HCT116 (cell line): ENCODE data around the gene COA1. TPM values are rescaled to one million over a fixed set of nuclear protein-coding genes. Genes with fewer than 3 reads are reported as not detected.

Experiments
- ATAC-seq: fragments of 200-7000 bp; cut with Tn5 transposase; 2 replicates; pipeline ENCODE4 v1.9.1; 2020; ENCODE audit warnings: mild to moderate bottlenecking, moderate library complexity
- BruUV-seq: library from RNA; stranded (reverse); fragments of 400-500 nt; replicated peaks from 2 replicates; lab custom pipeline; 2021; lab: Mats Ljungman, UMichigan
- CTCF ChIA-PET: fragments of 300-600 bp; sonication (Branson Sonifier 250); formaldehyde crosslinking; loops from one replicate; lab custom pipeline; 2021; ENCODE audit warnings: antibody characterized with exemption; lab: Charles Lee
- POLR2A ChIA-PET: fragments of 300-600, 350-600 bp; sonication (Branson Sonifier 250); formaldehyde crosslinking; loops from one replicate; lab custom pipeline; 2021; ENCODE audit warnings: antibody characterized with exemption; lab: Charles Lee
- RAD21 ChIA-PET, 2 experiments: fragments of 300-600 bp; sonication (Branson Sonifier 250); formaldehyde crosslinking; loops; one replicate each; lab custom pipeline; 2023; ENCODE audit warnings: low total read pairs in 2 of 2; ENCODE audit not compliant: uncharacterized antibody in 2 of 2, unreplicated experiment in 2 of 2, low non-redundant PET in 1 of 2; lab: Charles Lee
- DNase-seq: peaks from one replicate; pipeline ENCODE4 v3.0.0-alpha.2; 2010; ENCODE audit warnings: low read depth, low spot score
- H2AFZ ChIP-seq: fragments of 200-600 bp; shearing (Covaris generic), sonication (generic); 2 replicates; pipeline ENCODE4 v1.6.1; 2017; ENCODE audit warnings: low read depth, mixed run types, mixed read lengths, antibody characterized with exemption, low read length; ENCODE audit not compliant: poor library complexity, severe bottlenecking
- H3K27ac ChIP-seq: 2 replicates; pipeline ENCODE4 v1.5.1; 2012; ENCODE audit warnings: low read depth, low read length
- H3K27me3 ChIP-seq: fragments of 200-600 bp; sonication (generic); 2 replicates; pipeline ENCODE4 v1.6.1; 2016; ENCODE audit warnings: mixed run types, low read length, mixed read lengths; ENCODE audit not compliant: insufficient read depth
- H3K36me3 ChIP-seq, 2 experiments: fragments of 200-500 bp in 1 of 2; fragments of 200-600 bp in 1 of 2; sonication (Bioruptor generic) in 1 of 2; sonication (generic) in 1 of 2; 2 replicates each; pipeline versions ENCODE4 v1.5.1 to v1.6.1; 2014 to 2016; ENCODE audit warnings: low read length in 2 of 2, inconsistent platforms in 1 of 2, mixed read lengths in 1 of 2, mixed run types in 1 of 2; ENCODE audit not compliant: insufficient read depth in 2 of 2, control insufficient read depth in 1 of 2
- H3K4me1 ChIP-seq, 2 experiments: fragments of 200-600 bp in 1 of 2; sonication (generic) in 1 of 2; 2 replicates each; pipeline versions ENCODE4 v1.5.1 to v1.6.1; 2012 to 2017; ENCODE audit warnings: low read length in 2 of 2, inconsistent platforms in 1 of 2, mild to moderate bottlenecking in 1 of 2, mixed read lengths in 1 of 2, mixed run types in 1 of 2, moderate library complexity in 1 of 2; ENCODE audit not compliant: insufficient read depth in 2 of 2, control insufficient read depth in 1 of 2
- H3K4me2 ChIP-seq: fragments of 200-600 bp; sonication (generic); 2 replicates; pipeline ENCODE4 v1.6.1; 2017; ENCODE audit warnings: mixed run types, low read length, mixed read lengths
- H3K4me3 ChIP-seq, 2 experiments: fragments of 200-600 bp in 1 of 2; sonication (generic) in 1 of 2; replicated peaks in 1 of 2; 2 replicates each; pipeline ENCODE4 v1.5.1; 2011 to 2016; ENCODE audit warnings: low read length in 2 of 2, control low read depth in 1 of 2, low read depth in 1 of 2, mild to moderate bottlenecking in 1 of 2, mixed read lengths in 1 of 2, mixed run types in 1 of 2
- H3K79me2 ChIP-seq: fragments of 200-600 bp; sonication (generic); 2 replicates; pipeline ENCODE4 v1.6.1; 2017; ENCODE audit warnings: mild to moderate bottlenecking, mixed run types, low read length, moderate library complexity, mixed read lengths; ENCODE audit not compliant: insufficient read depth
- H3K9ac ChIP-seq: fragments of 200-600 bp; sonication (generic); 2 replicates; pipeline ENCODE4 v1.6.1; 2016; ENCODE audit warnings: low read length, mixed read lengths
- H3K9me2 ChIP-seq: fragments of 200-600 bp; sonication (generic), shearing (Covaris generic); 2 replicates; pipeline ENCODE4 v1.6.1; 2017; ENCODE audit warnings: mixed run types, mild to moderate bottlenecking, moderate library complexity; ENCODE audit not compliant: insufficient read depth
- H3K9me3 ChIP-seq, 2 experiments: fragments of 200-500 bp in 1 of 2; fragments of 200-600 bp in 1 of 2; sonication (Bioruptor generic) in 1 of 2; sonication (generic) in 1 of 2; 2 replicates each; pipeline ENCODE4 v1.6.1; 2014 to 2017; ENCODE audit warnings: low read length in 2 of 2, mixed read lengths in 2 of 2, inconsistent platforms in 1 of 2, low read depth in 1 of 2, mild to moderate bottlenecking in 1 of 2, mixed run types in 1 of 2, moderate library complexity in 1 of 2; ENCODE audit not compliant: control insufficient read depth in 1 of 2, insufficient read depth in 1 of 2
- H4K20me1 ChIP-seq: fragments of 200-600 bp; sonication (generic), shearing (Covaris generic); 2 replicates; pipeline ENCODE4 v1.6.1; 2017; ENCODE audit warnings: mixed run types, mild to moderate bottlenecking, moderate library complexity; ENCODE audit not compliant: insufficient read depth
- ATF3 ChIP-seq: IDR thresholded peaks from 2 replicates; pipeline ENCODE4 v1.6.1; 2012
- CBX3 ChIP-seq: IDR thresholded peaks from 2 replicates; pipeline ENCODE4 v1.6.1; 2012; ENCODE audit warnings: low read depth
- FOSL1 ChIP-seq: IDR thresholded peaks from 2 replicates; pipeline ENCODE4 v1.6.1; 2012; ENCODE audit warnings: low read depth
- JUND ChIP-seq: IDR thresholded peaks from 2 replicates; pipeline ENCODE4 v1.6.1; 2012
- POLR2A ChIP-seq: IDR thresholded peaks from 2 replicates; pipeline ENCODE4 v1.7.0; 2011; ENCODE audit warnings: borderline replicate concordance; ENCODE audit not compliant: insufficient read depth, insufficient read length; ENCODE audit errors: extremely low read depth
- POLR2AphosphoS5 ChIP-seq: IDR thresholded peaks from 2 replicates; pipeline ENCODE4 v1.6.1; 2011; ENCODE audit warnings: mild to moderate bottlenecking, low read depth, low read length, moderate library complexity
- SP1 ChIP-seq: IDR thresholded peaks from 2 replicates; pipeline ENCODE4 v1.6.1; 2012; ENCODE audit warnings: low read depth
- SRF ChIP-seq: IDR thresholded peaks from 2 replicates; pipeline ENCODE4 v1.6.1; 2012; ENCODE audit warnings: low read depth
- TCF7L2 ChIP-seq: IDR thresholded peaks from 2 replicates; pipeline ENCODE4 v1.7.0; 2011; ENCODE audit warnings: borderline replicate concordance, inconsistent platforms; ENCODE audit not compliant: insufficient read depth, insufficient read length; ENCODE audit errors: extremely low read depth
- YY1 ChIP-seq: IDR thresholded peaks from 2 replicates; pipeline ENCODE4 v1.6.1; 2011; ENCODE audit warnings: low read length, low read depth, moderate library complexity, mild to moderate bottlenecking; ENCODE audit not compliant: insufficient replicate concordance; ENCODE audit errors: extremely low read depth
- ZNF274 ChIP-seq: fragments of 200-500 bp; sonication (Bioruptor generic); IDR thresholded peaks from 2 replicates; pipeline ENCODE4 v1.6.1; 2014; ENCODE audit warnings: mild to moderate bottlenecking, low read depth, low read length, inconsistent platforms
- intact Hi-C: fragments of 100-400 bp; cut with micrococcal nuclease; formaldehyde crosslinking; loops from 2 replicates; pipeline ENCODE4 v1.10.0; 2022
- total RNA-seq: library from RNA; stranded (reverse); gene quantifications from one replicate; pipeline ENCODE4 v1.2.1, GENCODE V29; 2021; ENCODE audit not compliant: unreplicated experiment
- TF ChIP-seq, protein P1 (sequence below), 3 experiments: fragments of 200-600 bp in 1 of 3; sonication (generic) in 1 of 3; IDR thresholded peaks in 2 of 3; conservative IDR thresholded peaks in 1 of 3; 2 replicates each; pipeline ENCODE4 v1.5.1; 2012 to 2017; ENCODE audit warnings: low read depth in 2 of 3, low read length in 2 of 3, antibody characterized with exemption in 1 of 3, borderline replicate concordance in 1 of 3, control low read depth in 1 of 3, mild to moderate bottlenecking in 1 of 3, mixed read lengths in 1 of 3, mixed run types in 1 of 3, moderate library complexity in 1 of 3; ENCODE audit not compliant: insufficient read depth in 1 of 3
- TF ChIP-seq, protein P2 (sequence below): IDR thresholded peaks from 2 replicates; pipeline ENCODE4 v1.6.1; 2012; ENCODE audit warnings: low read depth

Gene COA1
- total RNA-seq, 1 experiment from 2014 or later, result 78.5 TPM

DNA sequence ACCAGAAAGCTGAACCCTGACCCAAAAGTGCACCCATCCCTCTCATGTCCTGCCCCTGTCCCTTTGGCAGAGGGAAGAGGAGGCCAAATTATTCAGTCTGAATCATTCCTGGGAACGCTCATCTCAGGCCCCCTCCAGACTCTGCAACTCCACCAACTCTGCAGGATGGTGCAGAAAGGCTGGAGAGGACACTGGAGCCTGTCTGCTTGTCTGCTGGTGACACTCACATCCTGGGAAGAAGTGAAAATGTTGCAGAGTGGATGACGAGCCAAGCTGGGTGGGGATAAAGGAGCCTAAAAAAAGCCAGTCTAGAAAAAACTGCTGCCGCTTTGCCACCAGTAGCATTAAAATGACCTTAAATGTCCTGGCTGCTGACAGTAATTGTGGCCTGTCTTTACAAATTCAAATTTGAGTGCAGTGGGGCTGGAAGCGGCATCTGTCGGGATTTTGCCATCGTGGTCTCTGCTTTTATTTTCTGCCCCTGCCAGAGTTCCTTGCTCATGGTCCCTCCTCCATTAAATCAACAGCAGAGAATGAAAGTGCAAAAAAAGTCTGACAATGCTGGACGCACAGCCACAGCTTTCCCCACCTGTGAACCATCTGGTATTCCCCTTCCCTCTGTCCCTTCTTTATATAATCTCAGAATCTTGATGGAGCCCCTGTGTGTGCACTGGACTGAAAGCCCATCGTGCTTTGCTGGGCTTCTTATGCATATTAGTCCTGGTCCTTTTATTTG, 82.6 kb downstream of the COA1 start:
- H3K4me1 ChIP-seq, result peaks cover 48 to 56% of the 10 kb centered on the region in 2 experiments
- no peak for ATAC-seq
- no peaks in the 10 kb centered on the region for H3K9me2 ChIP-seq
- peak overlapping the region; percentile 49; the same call in 1 of the 2 replicates for H3K9ac ChIP-seq
- no peaks in the 10 kb centered on the region for H4K20me1 ChIP-seq
- no peak overlapping the region for H2AFZ ChIP-seq
- CTCF ChIA-PET, result no interaction called here
- H3K27me3 ChIP-seq, result no peaks in the 10 kb centered on the region
- intact Hi-C loops, result no loop called here
- TF ChIP-seq SP1, result no peak
- no peak for TF ChIP-seq POLR2A
- no peak for TF ChIP-seq SRF
- TF ChIP-seq, all 23 proteins: peak for 0
- BruUV-seq, result no TSS peak
- DNase-seq, result no peak
- H3K27ac ChIP-seq, result peak overlapping the region; percentile 91
- peaks cover 3 to 30% of the 10 kb centered on the region in 2 experiments; a peak in 2 of 4 replicates for H3K36me3 ChIP-seq
- H3K4me3 ChIP-seq, result no peak overlapping the region
- H3K79me2 ChIP-seq, result peaks cover 60% of the 10 kb centered on the region
- ChIA-PET POLR2A (no interaction called here), RAD21 (no interaction called here)
- H3K4me2 ChIP-seq, result peak overlapping the region; percentile 71; the same call in 1 of the 2 replicates
- H3K9me3 ChIP-seq, result no peaks in the 10 kb centered on the region

GRCh38 chr7:43645699-43646226, 83.6 kb downstream of the COA1 start:
- ChIA-PET RAD21 (no interaction called here), CTCF (no interaction called here), POLR2A (no interaction called here)
- H3K4me1 ChIP-seq, result peaks cover 39 to 45% of the 10 kb centered on the region in 2 experiments
- no peak overlapping the region for H3K4me2 ChIP-seq
- peaks cover 55% of the 10 kb centered on the region for H3K79me2 ChIP-seq
- intact Hi-C loops, result no loop called here
- no peaks in the 10 kb centered on the region for H3K9me2 ChIP-seq
- H3K9me3 ChIP-seq, result no peaks in the 10 kb centered on the region
- no TSS peak for BruUV-seq
- no peak overlapping the region for H2AFZ ChIP-seq
- ATAC-seq, result no peak
- no peak overlapping the region for H3K27ac ChIP-seq
- no peak overlapping the region for H3K4me3 ChIP-seq
- H4K20me1 ChIP-seq, result no peaks in the 10 kb centered on the region
- H3K36me3 ChIP-seq, result peaks cover 3 to 30% of the 10 kb centered on the region in 2 experiments; a peak in 2 of 4 replicates
- DNase-seq, result no peak
- no peak overlapping the region for H3K9ac ChIP-seq
- no peaks in the 10 kb centered on the region for H3K27me3 ChIP-seq
- TF ChIP-seq JUND (no peak), FOSL1 (no peak), SRF (no peak), POLR2AphosphoS5 (no peak), SP1 (no peak), YY1 (no peak), ATF3 (no peak), CBX3 (no peak), TCF7L2 (no peak), ZNF274 (no peak)
- TF ChIP-seq, protein P1, sequence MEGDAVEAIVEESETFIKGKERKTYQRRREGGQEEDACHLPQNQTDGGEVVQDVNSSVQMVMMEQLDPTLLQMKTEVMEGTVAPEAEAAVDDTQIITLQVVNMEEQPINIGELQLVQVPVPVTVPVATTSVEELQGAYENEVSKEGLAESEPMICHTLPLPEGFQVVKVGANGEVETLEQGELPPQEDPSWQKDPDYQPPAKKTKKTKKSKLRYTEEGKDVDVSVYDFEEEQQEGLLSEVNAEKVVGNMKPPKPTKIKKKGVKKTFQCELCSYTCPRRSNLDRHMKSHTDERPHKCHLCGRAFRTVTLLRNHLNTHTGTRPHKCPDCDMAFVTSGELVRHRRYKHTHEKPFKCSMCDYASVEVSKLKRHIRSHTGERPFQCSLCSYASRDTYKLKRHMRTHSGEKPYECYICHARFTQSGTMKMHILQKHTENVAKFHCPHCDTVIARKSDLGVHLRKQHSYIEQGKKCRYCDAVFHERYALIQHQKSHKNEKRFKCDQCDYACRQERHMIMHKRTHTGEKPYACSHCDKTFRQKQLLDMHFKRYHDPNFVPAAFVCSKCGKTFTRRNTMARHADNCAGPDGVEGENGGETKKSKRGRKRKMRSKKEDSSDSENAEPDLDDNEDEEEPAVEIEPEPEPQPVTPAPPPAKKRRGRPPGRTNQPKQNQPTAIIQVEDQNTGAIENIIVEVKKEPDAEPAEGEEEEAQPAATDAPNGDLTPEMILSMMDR (IDR thresholded peaks at IDR 0.05 in 2 of 3, conservative IDR thresholded peaks at IDR 0.05 in 1 of 3; ENCODE audit: borderline replicate concordance in 1 of 3, insufficient read depth in 1 of 3, low read depth in 2 of 3, low read length in 2 of 3), result no peak
- TF ChIP-seq, protein P2, sequence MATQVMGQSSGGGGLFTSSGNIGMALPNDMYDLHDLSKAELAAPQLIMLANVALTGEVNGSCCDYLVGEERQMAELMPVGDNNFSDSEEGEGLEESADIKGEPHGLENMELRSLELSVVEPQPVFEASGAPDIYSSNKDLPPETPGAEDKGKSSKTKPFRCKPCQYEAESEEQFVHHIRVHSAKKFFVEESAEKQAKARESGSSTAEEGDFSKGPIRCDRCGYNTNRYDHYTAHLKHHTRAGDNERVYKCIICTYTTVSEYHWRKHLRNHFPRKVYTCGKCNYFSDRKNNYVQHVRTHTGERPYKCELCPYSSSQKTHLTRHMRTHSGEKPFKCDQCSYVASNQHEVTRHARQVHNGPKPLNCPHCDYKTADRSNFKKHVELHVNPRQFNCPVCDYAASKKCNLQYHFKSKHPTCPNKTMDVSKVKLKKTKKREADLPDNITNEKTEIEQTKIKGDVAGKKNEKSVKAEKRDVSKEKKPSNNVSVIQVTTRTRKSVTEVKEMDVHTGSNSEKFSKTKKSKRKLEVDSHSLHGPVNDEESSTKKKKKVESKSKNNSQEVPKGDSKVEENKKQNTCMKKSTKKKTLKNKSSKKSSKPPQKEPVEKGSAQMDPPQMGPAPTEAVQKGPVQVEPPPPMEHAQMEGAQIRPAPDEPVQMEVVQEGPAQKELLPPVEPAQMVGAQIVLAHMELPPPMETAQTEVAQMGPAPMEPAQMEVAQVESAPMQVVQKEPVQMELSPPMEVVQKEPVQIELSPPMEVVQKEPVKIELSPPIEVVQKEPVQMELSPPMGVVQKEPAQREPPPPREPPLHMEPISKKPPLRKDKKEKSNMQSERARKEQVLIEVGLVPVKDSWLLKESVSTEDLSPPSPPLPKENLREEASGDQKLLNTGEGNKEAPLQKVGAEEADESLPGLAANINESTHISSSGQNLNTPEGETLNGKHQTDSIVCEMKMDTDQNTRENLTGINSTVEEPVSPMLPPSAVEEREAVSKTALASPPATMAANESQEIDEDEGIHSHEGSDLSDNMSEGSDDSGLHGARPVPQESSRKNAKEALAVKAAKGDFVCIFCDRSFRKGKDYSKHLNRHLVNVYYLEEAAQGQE, result no peak
